Measurements from ENCODE around the gene PPM1L.

The PPM1L gene

GRCh38 chr3:160931474-160931873 lies 175.4 kb downstream of the PPM1L start:
- no peak for DNase-seq (ENCODE audit: low read depth, low spot score)

- DNase-seq (ENCODE audit: low read depth, low spot score), result no peak
Measured at GRCh38 chr3:160935413-160936095, 179.5 kb downstream of the PPM1L start.

- DNase-seq (ENCODE audit: low read depth, low spot score), result no peak
Measured at GRCh38 chr3:160941885-160942494, 186.0 kb downstream of the PPM1L start.

- DNase-seq (ENCODE audit: low read depth, low spot score), result no peak
Measured at GRCh38 chr3:160943996-160944395, 188.0 kb downstream of the PPM1L start.

- DNase-seq (ENCODE audit: low read depth, low spot score), result no peak
Measured at GRCh38 chr3:160945336-160945735, 189.3 kb downstream of the PPM1L start.

- DNase-seq (ENCODE audit: low read depth, low spot score), result no peak
Measured at GRCh38 chr3:160948273-160948672, 192.2 kb downstream of the PPM1L start.

- no peak for DNase-seq (ENCODE audit: low read depth, low spot score)
Measured at GRCh38 chr3:160949460-160949859, 193.4 kb downstream of the PPM1L start.

GRCh38 chr3:160950542-160950941 lies 194.5 kb downstream of the PPM1L start:
- no peak for DNase-seq (ENCODE audit: low read depth, low spot score)

GRCh38 chr3:160950954-160951353 lies 194.9 kb downstream of the PPM1L start:
- no peak for DNase-seq (ENCODE audit: low read depth, low spot score)

- no peak for DNase-seq (ENCODE audit: low read depth, low spot score)
Measured at GRCh38 chr3:160951642-160952487, 195.8 kb downstream of the PPM1L start.

GRCh38 chr3:160953686-160954085 lies 197.7 kb downstream of the PPM1L start:
- DNase-seq (ENCODE audit: low read depth, low spot score), result no peak

GRCh38 chr3:160956785-160957184 lies 200.8 kb downstream of the PPM1L start:
- DNase-seq (ENCODE audit: low read depth, low spot score), result no peak

GRCh38 chr3:160960568-160960967 lies 204.5 kb downstream of the PPM1L start:
- DNase-seq (ENCODE audit: low read depth, low spot score), result no peak

- no peak for DNase-seq (ENCODE audit: low read depth, low spot score)
Measured at GRCh38 chr3:160963949-160964348, 207.9 kb downstream of the PPM1L start.

- DNase-seq (ENCODE audit: low read depth, low spot score), result no peak
Measured at GRCh38 chr3:160968761-160969160, 212.7 kb downstream of the PPM1L start.

GRCh38 chr3:160973067-160973809 lies 217.2 kb downstream of the PPM1L start:
- DNase-seq (ENCODE audit: low read depth, low spot score), result no peak

- DNase-seq (ENCODE audit: low read depth, low spot score), result no peak
Measured at GRCh38 chr3:160977773-160978172, 221.7 kb downstream of the PPM1L start.

GRCh38 chr3:160980740-160981139 lies 224.7 kb downstream of the PPM1L start:
- no peak for DNase-seq (ENCODE audit: low read depth, low spot score)

- DNase-seq (ENCODE audit: low read depth, low spot score), result no peak
Measured at GRCh38 chr3:160981217-160981938, 225.3 kb downstream of the PPM1L start.

GRCh38 chr3:160982491-160982890 lies 226.5 kb downstream of the PPM1L start:
- DNase-seq (ENCODE audit: low read depth, low spot score), result no peak

GRCh38 chr3:160983900-160984299 lies 227.9 kb downstream of the PPM1L start:
- DNase-seq (ENCODE audit: low read depth, low spot score), result peak; percentile 20
